SK-N-MC (cell line): Measurements from ENCODE around the gene EFCAB12.

Source experiments
- EZH2 ChIP-seq: fragments of 200-600 bp; sonication (generic); IDR thresholded peaks from one replicate; pipeline ENCODE4 v1.6.1; 2017; ENCODE audit warnings: antibody characterized with exemption
- POLR2AphosphoS5 ChIP-seq: IDR thresholded peaks from 2 replicates; pipeline ENCODE4 v1.6.1; 2012; ENCODE audit warnings: mild to moderate bottlenecking, low read depth, low read length, borderline replicate concordance

DNA sequence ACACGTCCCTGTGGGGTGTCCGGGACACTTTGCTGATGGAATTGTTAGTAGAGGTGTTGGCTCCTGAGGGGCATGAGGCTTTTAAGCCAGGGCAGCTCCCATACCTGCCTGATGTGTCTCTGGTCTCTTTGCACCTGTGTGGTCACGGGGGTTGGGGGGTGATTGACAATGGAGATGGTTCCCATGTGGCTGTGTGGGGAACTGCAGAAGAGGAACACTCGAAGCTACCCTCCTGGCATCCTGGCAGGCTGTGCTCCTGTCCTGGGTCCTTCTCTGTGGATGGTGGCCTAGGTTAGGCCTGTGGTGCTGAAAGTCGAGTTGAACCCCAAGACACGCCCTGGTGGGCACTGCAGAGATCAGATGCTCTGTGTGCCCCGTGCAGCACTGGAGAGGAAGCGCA, 76.4 kb downstream of the EFCAB12 start:
- TF ChIP-seq EZH2 (no peak), POLR2AphosphoS5 (no peak)
